WTC11 (cell line): ENCODE measurements around the gene KHSRP. TPM values are rescaled to one million over a fixed set of nuclear protein-coding genes. Genes with fewer than 3 reads are reported as not detected.
A peak's percentile ranks its signal among the peaks of the same experiment; 100 is the strongest.

Experiments
- ATAC-seq: fragments of 200-7000 bp; cut with Tn5 transposase; 2 replicates; pipeline ENCODE4 v1.10.0; 2021; ENCODE audit warnings: mild to moderate bottlenecking, moderate library complexity
- CTCF ChIA-PET: fragments of 300-600 bp; sonication (Branson Sonifier 250); formaldehyde crosslinking; loops from one replicate; lab custom pipeline; 2021; ENCODE audit warnings: antibody characterized with exemption; lab: Charles Lee
- POLR2A ChIA-PET: fragments of 350-600 bp; sonication (Branson Sonifier 250); formaldehyde crosslinking; loops from one replicate; lab custom pipeline; 2021; ENCODE audit warnings: antibody characterized with exemption; lab: Charles Lee
- DNase-seq: peaks from one replicate; pipeline ENCODE4 v3.0.0; 2021; ENCODE audit warnings: low spot score
- H3K27ac Mint-ChIP-seq: 2 replicates; pipeline ENCODE4 v1.8.0; 2021; ENCODE audit warnings: mixed read lengths
- H3K27me3 Mint-ChIP-seq: 2 replicates; pipeline ENCODE4 v1.8.0; 2021; ENCODE audit warnings: low read depth, mild to moderate bottlenecking, moderate library complexity, mixed read lengths
- H3K36me3 Mint-ChIP-seq: 2 replicates; pipeline ENCODE4 v1.8.0; 2021; ENCODE audit warnings: mixed read lengths
- H3K4me1 Mint-ChIP-seq: 2 replicates; pipeline ENCODE4 v1.8.0; 2022; ENCODE audit warnings: mixed read lengths
- H3K4me3 Mint-ChIP-seq: 2 replicates; pipeline ENCODE4 v1.8.0; 2021; ENCODE audit warnings: mild to moderate bottlenecking, moderate library complexity, mixed read lengths
- H3K9me3 Mint-ChIP-seq: 2 replicates; pipeline ENCODE4 v1.8.0; 2021; ENCODE audit warnings: mixed read lengths
- AFF4 ChIP-seq: sonication (generic); formaldehyde crosslinking; IDR thresholded peaks from 2 replicates; pipeline ENCODE4 v1.8.1; 2023; ENCODE audit warnings: mild to moderate bottlenecking, missing genetic modification reagents, borderline replicate concordance
- ATF6 ChIP-seq: sonication (generic); formaldehyde crosslinking; IDR thresholded peaks from 2 replicates; pipeline ENCODE4 v1.8.1; 2023; ENCODE audit warnings: mild to moderate bottlenecking, missing genetic modification reagents
- CREB1 ChIP-seq: sonication (generic); formaldehyde crosslinking; IDR thresholded peaks from 2 replicates; pipeline ENCODE4 v1.8.0; 2023; ENCODE audit warnings: mild to moderate bottlenecking, missing genetic modification reagents
- CREM ChIP-seq: sonication (generic); formaldehyde crosslinking; IDR thresholded peaks from 2 replicates; pipeline ENCODE4 v1.8.1; 2022; ENCODE audit warnings: mild to moderate bottlenecking, missing genetic modification reagents, moderate library complexity
- CTCF ChIP-seq: fragments of 200-600 bp; IDR thresholded peaks from 2 replicates; pipeline ENCODE4 v1.8.0; 2022; ENCODE audit warnings: antibody characterized with exemption
- E2F4 ChIP-seq: sonication (generic); formaldehyde crosslinking; IDR thresholded peaks from 2 replicates; pipeline ENCODE4 v1.8.1; 2022; ENCODE audit warnings: low read depth, mild to moderate bottlenecking, moderate library complexity, missing genetic modification reagents, borderline replicate concordance
- E2F5 ChIP-seq: sonication (generic); formaldehyde crosslinking; IDR thresholded peaks from 2 replicates; pipeline ENCODE4 v1.8.1; 2022; ENCODE audit warnings: mild to moderate bottlenecking, moderate library complexity, missing genetic modification reagents
- JUN ChIP-seq: sonication (generic); formaldehyde crosslinking; IDR thresholded peaks from 2 replicates; pipeline ENCODE4 v1.8.0; 2023; ENCODE audit warnings: mild to moderate bottlenecking, missing genetic modification reagents
- MAX ChIP-seq: sonication (generic); formaldehyde crosslinking; IDR thresholded peaks from 2 replicates; pipeline ENCODE4 v1.8.0; 2022; ENCODE audit warnings: mild to moderate bottlenecking, missing genetic modification reagents
- MYBL2 ChIP-seq: sonication (generic); formaldehyde crosslinking; IDR thresholded peaks from 2 replicates; pipeline ENCODE4 v1.8.1; 2023; ENCODE audit warnings: mild to moderate bottlenecking, moderate library complexity, missing genetic modification reagents
- NR2C2 ChIP-seq: sonication (generic); formaldehyde crosslinking; IDR thresholded peaks from 2 replicates; pipeline ENCODE4 v1.8.0; 2022; ENCODE audit warnings: mild to moderate bottlenecking, missing genetic modification reagents
- NR3C1 ChIP-seq: sonication (generic); formaldehyde crosslinking; conservative IDR thresholded peaks from 2 replicates; pipeline ENCODE4 v1.8.1; 2023; ENCODE audit warnings: low read depth, mild to moderate bottlenecking, missing genetic modification reagents
- PRRX2 ChIP-seq: fragments of 250-450 bp; sonication (Bioruptor Pico); IDR thresholded peaks from 2 replicates; pipeline ENCODE4 v1.8.0; 2021; ENCODE audit warnings: mild to moderate bottlenecking
- SOX15 ChIP-seq: fragments of 250-450 bp; sonication (Bioruptor Pico); IDR thresholded peaks from 2 replicates; pipeline ENCODE4 v1.9.0; 2021; ENCODE audit warnings: mild to moderate bottlenecking
- TCF7 ChIP-seq: sonication (generic); formaldehyde crosslinking; IDR thresholded peaks from 2 replicates; pipeline ENCODE4 v1.8.0; 2022; ENCODE audit warnings: mild to moderate bottlenecking, low read depth, missing genetic modification reagents, moderate library complexity
- USF2 ChIP-seq: sonication (generic); formaldehyde crosslinking; IDR thresholded peaks from 2 replicates; pipeline ENCODE4 v1.8.1; 2023; ENCODE audit warnings: mild to moderate bottlenecking, missing genetic modification reagents, moderate library complexity
- ZNF121 ChIP-seq: sonication (generic); formaldehyde crosslinking; IDR thresholded peaks from 2 replicates; pipeline ENCODE4 v1.8.0; 2023; ENCODE audit warnings: missing genetic modification reagents
- ZNF219 ChIP-seq: sonication (generic); formaldehyde crosslinking; IDR thresholded peaks from 2 replicates; pipeline ENCODE4 v1.8.0; 2023; ENCODE audit warnings: missing genetic modification reagents, mild to moderate bottlenecking, borderline replicate concordance
- ZNF317 ChIP-seq: sonication (generic); formaldehyde crosslinking; IDR thresholded peaks from 2 replicates; pipeline ENCODE4 v1.8.1; 2023; ENCODE audit warnings: low read depth, mild to moderate bottlenecking, moderate library complexity, missing genetic modification reagents, borderline replicate concordance
- ZSCAN18 ChIP-seq: fragments of 250-450 bp; sonication (Bioruptor Pico); IDR thresholded peaks from 2 replicates; pipeline ENCODE4 v2.1.2; 2022; ENCODE audit warnings: mild to moderate bottlenecking, moderate library complexity
- total RNA-seq: library from RNA; stranded (reverse); gene quantifications from 3 replicates; pipeline ENCODE4 v1.2.3, GENCODE V29; 2021

The KHSRP gene
- total RNA-seq, 1 experiment from 2014 or later = 572 TPM

- ATAC-seq = peak; percentile 45
- ChIA-PET POLR2A (interaction anchor here (0.6 kb wide), 1 partner anchor 8 kb away, joined by 3 read pairs; no protein-coding TSS in a partner anchor), CTCF (interaction anchor here (0.5 to 1.4 kb wide), 8 partner anchors 8 to 446 kb away, joined by 3 to 7 read pairs (median 3); partner anchors contain the start of genes CRB3 and GTF2F1)
- Mint-ChIP-seq H3K36me3 (peaks cover 71% of the 10 kb centered on the region), H3K27ac (no peak overlapping the region), H3K9me3 (no peaks in the 10 kb centered on the region), H3K27me3 (no peaks in the 10 kb centered on the region), H3K4me1 (peaks cover 15% of the 10 kb centered on the region), H3K4me3 (no peak overlapping the region)
- TF ChIP-seq JUN = no peak
- TF ChIP-seq NR3C1 (CRISPR knock-in tag) = no peak
- no peak for TF ChIP-seq ZNF219 (CRISPR knock-in tag)
- TF ChIP-seq ZNF317 (CRISPR knock-in tag) = no peak
- peak; percentile 36 for DNase-seq
Observed at GRCh38 chr19:6417713-6418561, 6.7 kb downstream of the KHSRP start.

- Mint-ChIP-seq H3K4me1 (peaks cover 7% of the 10 kb centered on the region), H3K9me3 (no peaks in the 10 kb centered on the region), H3K27ac (no peak overlapping the region), H3K36me3 (peaks cover 60% of the 10 kb centered on the region), H3K4me3 (no peak overlapping the region), H3K27me3 (no peaks in the 10 kb centered on the region)
- DNase-seq = no peak
- no peak for ATAC-seq
- CTCF ChIA-PET = interaction anchor here (0.5 to 1.4 kb wide), 6 partner anchors 9 to 198 kb away, joined by 3 to 7 read pairs (median 3); partner anchors contain the start of genes CRB3 and GTF2F1
- POLR2A ChIA-PET = no interaction called here
- no peak for TF ChIP-seq USF2
- no peak for TF ChIP-seq MAX (CRISPR knock-in tag)
- no peak for TF ChIP-seq PRRX2 (CRISPR knock-in tag)
- no peak for TF ChIP-seq SOX15
- no peak for TF ChIP-seq CTCF
- TF ChIP-seq E2F4 (CRISPR knock-in tag) = no peak
- no peak for TF ChIP-seq ZSCAN18 (CRISPR knock-in tag)
- no peak for TF ChIP-seq NR2C2
- no peak for TF ChIP-seq AFF4 (CRISPR knock-in tag)
- TF ChIP-seq E2F5 (CRISPR knock-in tag) = no peak
- TF ChIP-seq ZNF121 (CRISPR knock-in tag) = no peak
- TF ChIP-seq CREB1 (CRISPR knock-in tag) = no peak
- TF ChIP-seq TCF7 (CRISPR knock-in tag) = no peak
- TF ChIP-seq ATF6 (CRISPR knock-in tag) = no peak
- TF ChIP-seq MYBL2 (CRISPR knock-in tag) = no peak
- TF ChIP-seq CREM (CRISPR knock-in tag) = no peak
Observed at GRCh38 chr19:6416658-6417405, 7.8 kb downstream of the KHSRP start.
